ENCODE results near the gene AMPH.

GRCh38 chr7:38568497-38568896 is 62.7 kb downstream of the AMPH start:
- TF ChIP-seq POLR2AphosphoS5 (IDR thresholded peaks at IDR 0.05) (no peak), POLR2A (IDR thresholded peaks at IDR 0.05) (no peak), EP300 (IDR thresholded peaks at IDR 0.05) (no peak)
- TF ChIP-seq, protein P1, sequence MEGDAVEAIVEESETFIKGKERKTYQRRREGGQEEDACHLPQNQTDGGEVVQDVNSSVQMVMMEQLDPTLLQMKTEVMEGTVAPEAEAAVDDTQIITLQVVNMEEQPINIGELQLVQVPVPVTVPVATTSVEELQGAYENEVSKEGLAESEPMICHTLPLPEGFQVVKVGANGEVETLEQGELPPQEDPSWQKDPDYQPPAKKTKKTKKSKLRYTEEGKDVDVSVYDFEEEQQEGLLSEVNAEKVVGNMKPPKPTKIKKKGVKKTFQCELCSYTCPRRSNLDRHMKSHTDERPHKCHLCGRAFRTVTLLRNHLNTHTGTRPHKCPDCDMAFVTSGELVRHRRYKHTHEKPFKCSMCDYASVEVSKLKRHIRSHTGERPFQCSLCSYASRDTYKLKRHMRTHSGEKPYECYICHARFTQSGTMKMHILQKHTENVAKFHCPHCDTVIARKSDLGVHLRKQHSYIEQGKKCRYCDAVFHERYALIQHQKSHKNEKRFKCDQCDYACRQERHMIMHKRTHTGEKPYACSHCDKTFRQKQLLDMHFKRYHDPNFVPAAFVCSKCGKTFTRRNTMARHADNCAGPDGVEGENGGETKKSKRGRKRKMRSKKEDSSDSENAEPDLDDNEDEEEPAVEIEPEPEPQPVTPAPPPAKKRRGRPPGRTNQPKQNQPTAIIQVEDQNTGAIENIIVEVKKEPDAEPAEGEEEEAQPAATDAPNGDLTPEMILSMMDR (IDR thresholded peaks at IDR 0.05), result no peak

All from gastroesophageal sphincter (tissue), 3 donors.